Measurements from ENCODE around the gene VPS13D. TPM values are rescaled to one million over a fixed set of nuclear protein-coding genes. Genes with fewer than 3 reads are reported as not detected.

The VPS13D gene
- total RNA-seq, 1 experiment from 2014 or later: 33.1 TPM

- ChIA-PET CTCF (no interaction called here), POLR2A (no interaction called here)
- Histone ChIP-seq H3K4me1 (ENCODE audit: control insufficient read depth, insufficient read depth, low read length) (no peaks in the 10 kb centered on the region), H3K27ac (ENCODE audit: low read length) (no peak overlapping the region), H3K36me3 (ENCODE audit: control insufficient read depth, insufficient read depth, low read length) (0 out of 2 replicates have a peak, but pooled peaks cover 8% of the 10 kb centered on the region), H3K27me3 (ENCODE audit: control insufficient read depth, insufficient read depth, low read length) (no peaks in the 10 kb centered on the region), H3K4me3 (ENCODE audit: low read depth in 2 of 2, low read length in 2 of 2) (no peak overlapping the region), H3K9me3 (ENCODE audit: control insufficient read depth, insufficient read depth, low read depth, low read length) (no peaks in the 10 kb centered on the region)
- ATAC-seq (no peak), DNase-seq (ENCODE audit: low read depth, low spot score) (no peak)
- in situ Hi-C loops (cut with HindIII; ENCODE audit: low pct_unique_long_range_greater_than_20kb, low sequenced_read_pairs) (no loop called here), intact Hi-C loops (cut with micrococcal nuclease; ENCODE audit: unreplicated experiment) (no loop called here)
- no TSS peak for BruUV-seq (replicated peaks)
- TF ChIP-seq TCF7L2 (IDR thresholded peaks at IDR 0.05; ENCODE audit: low read depth, low read length) (no peak), POLR2AphosphoS5 (IDR thresholded peaks at IDR 0.05; ENCODE audit: low read depth, low read length) (no peak), SIN3A (IDR thresholded peaks at IDR 0.05; ENCODE audit: borderline replicate concordance, insufficient read depth, low read depth, low read length) (no peak)
- TF ChIP-seq, protein P1, sequence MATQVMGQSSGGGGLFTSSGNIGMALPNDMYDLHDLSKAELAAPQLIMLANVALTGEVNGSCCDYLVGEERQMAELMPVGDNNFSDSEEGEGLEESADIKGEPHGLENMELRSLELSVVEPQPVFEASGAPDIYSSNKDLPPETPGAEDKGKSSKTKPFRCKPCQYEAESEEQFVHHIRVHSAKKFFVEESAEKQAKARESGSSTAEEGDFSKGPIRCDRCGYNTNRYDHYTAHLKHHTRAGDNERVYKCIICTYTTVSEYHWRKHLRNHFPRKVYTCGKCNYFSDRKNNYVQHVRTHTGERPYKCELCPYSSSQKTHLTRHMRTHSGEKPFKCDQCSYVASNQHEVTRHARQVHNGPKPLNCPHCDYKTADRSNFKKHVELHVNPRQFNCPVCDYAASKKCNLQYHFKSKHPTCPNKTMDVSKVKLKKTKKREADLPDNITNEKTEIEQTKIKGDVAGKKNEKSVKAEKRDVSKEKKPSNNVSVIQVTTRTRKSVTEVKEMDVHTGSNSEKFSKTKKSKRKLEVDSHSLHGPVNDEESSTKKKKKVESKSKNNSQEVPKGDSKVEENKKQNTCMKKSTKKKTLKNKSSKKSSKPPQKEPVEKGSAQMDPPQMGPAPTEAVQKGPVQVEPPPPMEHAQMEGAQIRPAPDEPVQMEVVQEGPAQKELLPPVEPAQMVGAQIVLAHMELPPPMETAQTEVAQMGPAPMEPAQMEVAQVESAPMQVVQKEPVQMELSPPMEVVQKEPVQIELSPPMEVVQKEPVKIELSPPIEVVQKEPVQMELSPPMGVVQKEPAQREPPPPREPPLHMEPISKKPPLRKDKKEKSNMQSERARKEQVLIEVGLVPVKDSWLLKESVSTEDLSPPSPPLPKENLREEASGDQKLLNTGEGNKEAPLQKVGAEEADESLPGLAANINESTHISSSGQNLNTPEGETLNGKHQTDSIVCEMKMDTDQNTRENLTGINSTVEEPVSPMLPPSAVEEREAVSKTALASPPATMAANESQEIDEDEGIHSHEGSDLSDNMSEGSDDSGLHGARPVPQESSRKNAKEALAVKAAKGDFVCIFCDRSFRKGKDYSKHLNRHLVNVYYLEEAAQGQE (IDR thresholded peaks at IDR 0.05; ENCODE audit: insufficient read depth in 1 of 2, low read depth in 2 of 2, low read length in 1 of 2): no peak
- TF ChIP-seq, protein P2, sequence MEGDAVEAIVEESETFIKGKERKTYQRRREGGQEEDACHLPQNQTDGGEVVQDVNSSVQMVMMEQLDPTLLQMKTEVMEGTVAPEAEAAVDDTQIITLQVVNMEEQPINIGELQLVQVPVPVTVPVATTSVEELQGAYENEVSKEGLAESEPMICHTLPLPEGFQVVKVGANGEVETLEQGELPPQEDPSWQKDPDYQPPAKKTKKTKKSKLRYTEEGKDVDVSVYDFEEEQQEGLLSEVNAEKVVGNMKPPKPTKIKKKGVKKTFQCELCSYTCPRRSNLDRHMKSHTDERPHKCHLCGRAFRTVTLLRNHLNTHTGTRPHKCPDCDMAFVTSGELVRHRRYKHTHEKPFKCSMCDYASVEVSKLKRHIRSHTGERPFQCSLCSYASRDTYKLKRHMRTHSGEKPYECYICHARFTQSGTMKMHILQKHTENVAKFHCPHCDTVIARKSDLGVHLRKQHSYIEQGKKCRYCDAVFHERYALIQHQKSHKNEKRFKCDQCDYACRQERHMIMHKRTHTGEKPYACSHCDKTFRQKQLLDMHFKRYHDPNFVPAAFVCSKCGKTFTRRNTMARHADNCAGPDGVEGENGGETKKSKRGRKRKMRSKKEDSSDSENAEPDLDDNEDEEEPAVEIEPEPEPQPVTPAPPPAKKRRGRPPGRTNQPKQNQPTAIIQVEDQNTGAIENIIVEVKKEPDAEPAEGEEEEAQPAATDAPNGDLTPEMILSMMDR (IDR thresholded peaks at IDR 0.05): no peak
These were observed 54.7 kb downstream of the VPS13D start for GRCh38 chr1:12284486-12284885.

DNA sequence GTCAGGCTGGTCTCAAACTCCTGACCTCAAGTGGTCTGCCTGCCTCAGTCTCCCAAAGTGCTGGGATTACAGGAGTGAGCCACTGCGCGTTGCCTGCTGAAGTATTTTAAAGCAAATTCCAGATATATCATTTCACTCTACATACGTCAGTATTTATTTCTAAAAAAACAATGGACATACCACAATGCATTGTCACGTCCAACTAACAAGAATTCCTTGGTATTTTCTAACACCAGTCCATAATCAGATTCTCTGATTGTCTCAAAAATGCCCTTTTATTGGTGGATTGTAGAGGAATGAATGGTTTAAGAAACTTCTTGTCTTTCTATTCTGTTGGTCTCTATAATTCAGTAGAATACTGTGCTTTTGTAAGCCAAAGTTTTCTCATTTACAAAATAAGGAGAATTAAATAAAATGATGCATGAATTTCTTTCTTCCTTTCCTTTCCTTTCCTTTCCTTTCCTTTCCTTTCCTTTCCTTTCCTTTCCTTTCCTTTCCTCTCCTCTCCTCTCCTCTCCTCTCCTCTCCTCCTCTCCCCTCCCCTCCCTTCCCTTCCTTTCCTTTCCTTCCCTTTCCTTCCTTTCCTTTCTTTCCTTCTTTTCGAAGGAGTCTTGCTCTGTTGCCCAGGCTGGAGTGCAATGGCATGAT is 55.8 kb downstream of the VPS13D start:
- no peaks in the 10 kb centered on the region for H3K9me3 ChIP-seq (ENCODE audit: control insufficient read depth, insufficient read depth, low read depth, low read length)
- no peaks in the 10 kb centered on the region for H3K27me3 ChIP-seq (ENCODE audit: control insufficient read depth, insufficient read depth, low read length)
- H3K27ac ChIP-seq (ENCODE audit: low read length): no peak overlapping the region
- ATAC-seq (no peak), DNase-seq (ENCODE audit: low read depth, low spot score) (no peak)
- CTCF ChIA-PET: no interaction called here
- H3K4me1 ChIP-seq (ENCODE audit: control insufficient read depth, insufficient read depth, low read length): no peaks in the 10 kb centered on the region
- no TSS peak for BruUV-seq (replicated peaks)
- 0 out of 2 replicates have a peak, but pooled peaks cover 3% of the 10 kb centered on the region for H3K36me3 ChIP-seq (ENCODE audit: control insufficient read depth, insufficient read depth, low read length)
- in situ Hi-C loops (cut with HindIII; ENCODE audit: low pct_unique_long_range_greater_than_20kb, low sequenced_read_pairs) (no loop called here), intact Hi-C loops (cut with micrococcal nuclease; ENCODE audit: unreplicated experiment) (no loop called here)
- TF ChIP-seq, protein P1 (IDR thresholded peaks at IDR 0.05; ENCODE audit: insufficient read depth in 1 of 2, low read depth in 2 of 2, low read length in 1 of 2): no peak
- TF ChIP-seq SIN3A (IDR thresholded peaks at IDR 0.05; ENCODE audit: borderline replicate concordance, insufficient read depth, low read depth, low read length) (no peak), POLR2AphosphoS5 (IDR thresholded peaks at IDR 0.05; ENCODE audit: low read depth, low read length) (no peak), TCF7L2 (IDR thresholded peaks at IDR 0.05; ENCODE audit: low read depth, low read length) (no peak)
- TF ChIP-seq, protein P2 (IDR thresholded peaks at IDR 0.05): no peak
- POLR2A ChIA-PET: no interaction called here
- no peak overlapping the region for H3K4me3 ChIP-seq (ENCODE audit: low read depth in 2 of 2, low read length in 2 of 2)

All from Panc1 (cell line).